Limb (tissue), 2 donors: ENCODE results near the gene MPZL3.
A peak's percentile ranks its signal among the peaks of the same experiment; 100 is the strongest.
"Not testable (repeated sequence)": the region's sequence is repeated elsewhere in the genome, so short reads cannot be mapped to it uniquely, and the experiment has no call there.

Source experiments
- DNase-seq, 2 donors: peaks; one replicate each; pipeline ENCODE4 v3.0.0-alpha.2; 2016; ENCODE audit errors: extremely low spot score in 2 of 2

The MPZL3 gene

DNA sequence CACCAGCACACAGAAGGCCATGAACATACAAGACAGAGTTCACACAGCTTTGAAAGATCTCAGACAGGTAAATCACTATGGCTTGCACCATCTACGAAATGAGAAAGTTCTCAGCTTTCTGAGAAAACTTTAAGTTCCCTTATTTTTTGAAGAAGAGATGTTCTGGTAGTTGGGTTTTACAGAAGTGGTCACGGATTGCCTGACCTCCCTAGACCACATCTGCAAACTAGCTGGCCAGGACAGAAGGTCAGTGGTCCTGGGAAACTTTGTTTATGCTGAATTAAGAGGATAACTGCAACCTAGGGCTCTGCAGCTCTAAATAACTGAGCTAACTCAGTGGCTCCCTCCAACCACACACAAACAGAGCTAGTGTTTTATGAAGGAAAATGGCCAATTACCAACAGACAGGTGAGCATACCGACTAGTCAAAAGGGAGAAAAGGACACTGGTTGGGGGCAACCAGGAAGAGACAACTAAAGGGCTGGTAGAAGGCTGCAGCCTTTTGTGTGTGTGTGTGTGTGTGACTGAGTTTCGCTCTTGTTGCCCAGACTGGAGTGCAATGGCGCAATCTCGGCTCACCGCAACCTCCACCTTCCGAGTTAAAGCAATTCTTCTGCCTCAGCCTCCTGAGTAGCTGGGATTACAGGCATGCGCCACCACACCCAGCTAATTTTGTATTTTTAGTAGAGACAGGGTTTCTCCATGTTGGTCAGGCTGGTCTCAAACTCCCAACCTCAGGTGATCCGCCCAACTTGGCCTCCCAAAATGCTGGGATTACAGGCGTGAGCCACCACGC, 67.2 kb downstream of the MPZL3 start:
- DNase-seq = no peak

DNA sequence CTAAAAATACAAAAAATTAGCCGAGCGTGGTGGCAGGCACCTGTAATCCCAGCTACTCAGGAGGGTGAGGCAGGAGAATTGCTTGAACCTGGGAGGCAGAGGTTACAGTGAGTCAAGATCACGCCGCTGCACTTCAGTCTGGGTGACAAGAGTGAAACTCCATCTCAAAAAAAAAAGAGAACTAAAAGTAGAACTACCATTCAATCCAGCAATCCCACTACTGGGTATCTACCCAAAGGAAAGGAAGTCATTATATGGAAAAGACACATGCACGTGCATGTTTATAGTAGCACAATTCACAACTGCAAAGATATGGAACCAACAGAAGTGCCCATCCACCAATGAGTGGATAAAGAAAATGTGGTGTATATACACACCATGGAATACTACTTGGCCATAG, 68.5 kb downstream of the MPZL3 start:
- not testable (repeated sequence) for DNase-seq

DNA sequence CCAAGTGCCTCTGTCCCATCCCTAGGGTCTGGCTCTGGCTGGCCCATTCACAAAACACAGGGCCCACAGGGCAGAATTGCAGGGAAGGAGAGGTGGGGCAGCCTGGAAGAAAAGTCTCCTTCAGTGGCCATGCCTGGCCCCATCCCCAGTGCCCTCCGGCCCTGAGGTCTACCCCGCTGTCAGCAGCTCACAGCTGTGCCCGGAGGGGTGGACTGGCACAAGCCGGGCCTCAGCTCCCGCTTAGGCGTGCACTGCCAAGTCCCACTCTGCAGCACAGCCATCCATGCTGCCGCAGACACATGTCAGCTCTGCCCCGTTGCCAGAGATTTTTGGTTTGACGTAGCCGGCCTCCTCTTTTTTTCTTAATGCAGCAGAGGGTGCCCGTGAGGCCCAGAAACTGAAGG, 71.9 kb downstream of the MPZL3 start:
- peak; percentile 81 to 88 for DNase-seq

DNA sequence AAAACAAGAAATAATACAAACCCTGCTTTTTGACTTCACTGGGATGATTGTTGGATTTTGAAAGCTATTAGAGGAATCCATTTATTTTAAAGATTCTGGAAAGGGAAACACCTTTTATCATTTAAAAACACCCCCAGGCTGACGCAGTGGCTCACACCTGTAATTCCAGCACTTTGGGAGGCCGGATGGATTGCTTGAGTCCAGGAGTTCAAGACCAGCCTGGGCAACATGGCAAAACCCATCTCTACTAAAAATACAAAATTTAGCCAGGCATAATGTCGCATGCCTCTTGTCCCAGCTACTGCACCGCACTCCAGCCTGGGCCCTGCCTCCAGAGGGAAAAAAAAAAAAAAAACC, 75.4 kb downstream of the MPZL3 start:
- no peak for DNase-seq
